HepG2 (cell line): ENCODE data around the gene PTTG1. TPM values are rescaled to one million over a fixed set of nuclear protein-coding genes. Genes with fewer than 3 reads are reported as not detected.

Experiments
- ATF2 ChIP-seq: sonication (generic); formaldehyde crosslinking; IDR thresholded peaks from 2 replicates; pipeline ENCODE4 v1.4.0; 2020; ENCODE audit warnings: missing genetic modification reagents
- EHMT2 ChIP-seq: fragments of 200-600 bp; sonication (generic); IDR thresholded peaks from 2 replicates; pipeline ENCODE4 v1.7.0; 2017; ENCODE audit warnings: antibody characterized with exemption, low read depth, low read length, borderline replicate concordance
- KAT8 ChIP-seq: IDR thresholded peaks from 2 replicates; pipeline ENCODE4 v1.6.1; 2016; ENCODE audit warnings: missing genetic modification reagents, missing compliant biosample characterization
- KLF12 ChIP-seq: sonication (generic); formaldehyde crosslinking; IDR thresholded peaks from 2 replicates; pipeline ENCODE4 v1.4.0; 2020; ENCODE audit warnings: missing genetic modification reagents, borderline replicate concordance
- MAFG ChIP-seq: sonication (generic); formaldehyde crosslinking; IDR thresholded peaks from 2 replicates; pipeline ENCODE4 v1.5.1; 2020; ENCODE audit warnings: mild to moderate bottlenecking, missing genetic modification reagents
- NR2F2 ChIP-seq: IDR thresholded peaks from 2 replicates; pipeline ENCODE4 v1.6.1; 2012; ENCODE audit warnings: low read depth, inconsistent platforms, borderline replicate concordance
- PHF8 ChIP-seq: sonication (generic); formaldehyde crosslinking; IDR thresholded peaks from 2 replicates; pipeline ENCODE4 v1.5.0; 2020; ENCODE audit warnings: missing genetic modification reagents
- RELA ChIP-seq: sonication (generic); formaldehyde crosslinking; IDR thresholded peaks from 2 replicates; pipeline ENCODE4 v1.4.0; 2020; ENCODE audit warnings: missing genetic modification reagents
- SOX5 ChIP-seq: IDR thresholded peaks from 2 replicates; pipeline ENCODE4 v1.6.1; 2016; ENCODE audit warnings: borderline replicate concordance
- ZBTB39 ChIP-seq: sonication (generic); formaldehyde crosslinking; IDR thresholded peaks from 2 replicates; pipeline ENCODE4 v1.5.0; 2020; ENCODE audit warnings: missing genetic modification reagents
- ZBTB43 ChIP-seq: sonication (generic); formaldehyde crosslinking; conservative IDR thresholded peaks from 2 replicates; pipeline ENCODE4 v1.4.0; 2020; ENCODE audit warnings: missing genetic modification reagents
- ZFP62 ChIP-seq: sonication (generic); formaldehyde crosslinking; IDR thresholded peaks from 2 replicates; pipeline ENCODE4 v1.4.0; 2020; ENCODE audit warnings: missing genetic modification reagents
- ZFY ChIP-seq: sonication (generic); formaldehyde crosslinking; IDR thresholded peaks from 2 replicates; pipeline ENCODE4 v1.4.0; 2020; ENCODE audit warnings: missing genetic modification reagents
- ZNF124 ChIP-seq: sonication (generic); formaldehyde crosslinking; IDR thresholded peaks from 2 replicates; pipeline ENCODE4 v1.4.0; 2020; ENCODE audit warnings: missing genetic modification reagents
- ZNF629 ChIP-seq: sonication (generic); formaldehyde crosslinking; conservative IDR thresholded peaks from 2 replicates; pipeline ENCODE4 v1.5.0; 2020; ENCODE audit warnings: missing genetic modification reagents
- ZNF670 ChIP-seq: sonication (generic); formaldehyde crosslinking; IDR thresholded peaks from 2 replicates; pipeline ENCODE4 v1.8.0; 2022; ENCODE audit warnings: mild to moderate bottlenecking, missing genetic modification reagents, borderline replicate concordance
- ZNF740 ChIP-seq: sonication (generic); formaldehyde crosslinking; IDR thresholded peaks from 2 replicates; pipeline ENCODE4 v1.4.0; 2020; ENCODE audit warnings: missing genetic modification reagents
- ZNF761 ChIP-seq: sonication (generic); formaldehyde crosslinking; conservative IDR thresholded peaks from 2 replicates; pipeline ENCODE4 v1.4.0; 2020; ENCODE audit warnings: mild to moderate bottlenecking, missing genetic modification reagents
- ZZZ3 ChIP-seq: sonication (generic); formaldehyde crosslinking; IDR thresholded peaks from 2 replicates; pipeline ENCODE4 v1.4.0; 2020; ENCODE audit warnings: missing genetic modification reagents, mild to moderate bottlenecking, borderline replicate concordance
- polyA plus RNA-seq, 8 experiments: library from polyadenylated mRNA; depleted of rRNA in 3 of 8; stranded (reverse) in 7 of 8; unstranded in 1 of 8; fragments of >200 nt; fragmentation: Illumina TruSeq in 4 of 8; extraction: Trizol in 4 of 8; gene quantifications; 2 replicates each; pipeline versions ENCODE4 v1.2.1 to v1.2.3, GENCODE V29; 2011 to 2016; ENCODE audit warnings: low read depth in 4 of 8, missing spikeins in 1 of 8, mixed read lengths in 1 of 8; ENCODE audit not compliant: insufficient read depth in 1 of 8
- total RNA-seq, 5 experiments: library from RNA; depleted of rRNA; stranded (reverse); fragments of >200 nt; fragmentation: Illumina TruSeq; extraction: Trizol; gene quantifications; 2 replicates each; pipeline ENCODE4 v1.2.3, GENCODE V29; 2016; ENCODE audit warnings: low read depth in 1 of 5
- TF ChIP-seq, protein P1 (sequence below): sonication (generic); formaldehyde crosslinking; IDR thresholded peaks from 2 replicates; pipeline ENCODE4 v1.8.0; 2022; ENCODE audit warnings: low read depth, missing genetic modification reagents
- TF ChIP-seq, protein P2 (sequence below): sonication (generic); formaldehyde crosslinking; IDR thresholded peaks from 2 replicates; pipeline ENCODE4 v1.5.0; 2020; ENCODE audit warnings: mild to moderate bottlenecking, missing genetic modification reagents

Gene PTTG1
- total and polyA plus RNA-seq, 2 of the 13 experiments (the other 11 are each of a cell fraction or from before 2014, with no cell fraction given) = 102 to 161 TPM

DNA sequence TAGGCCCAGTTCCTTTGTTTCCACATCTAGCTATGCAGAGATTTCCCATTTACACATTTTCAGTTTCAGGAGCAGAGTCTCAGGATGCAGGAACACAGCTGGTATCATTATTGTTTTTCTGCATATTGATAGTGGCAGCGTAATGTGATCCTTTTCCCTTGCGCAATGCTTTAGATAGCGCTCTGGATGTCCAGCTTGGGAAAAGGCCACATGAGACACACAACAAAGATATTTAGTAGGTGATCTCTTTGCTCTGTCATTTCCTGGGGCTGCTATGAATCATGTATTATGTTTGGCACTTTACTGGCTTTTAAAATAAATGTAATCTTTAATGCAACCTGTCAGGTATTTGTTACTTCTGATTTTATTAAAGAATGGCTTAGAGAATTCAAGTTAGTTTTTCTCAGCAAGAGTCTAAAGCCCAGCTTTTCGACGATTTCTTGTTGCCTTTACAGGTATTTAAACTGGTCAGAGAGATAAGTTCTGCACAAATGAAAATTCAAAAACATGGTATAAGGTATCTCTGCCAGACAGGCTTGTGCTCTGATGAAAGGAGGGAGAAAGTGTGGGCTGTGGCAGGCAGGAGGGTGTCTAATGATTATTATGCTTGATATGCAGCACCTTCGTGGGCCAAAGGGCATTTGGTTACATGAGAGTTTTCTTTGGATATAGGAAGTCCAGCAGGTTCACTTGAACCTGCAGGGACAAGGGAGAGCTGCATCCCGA, 42.2 kb downstream of the PTTG1 start (continued):
- no peak for TF ChIP-seq ZBTB39
- TF ChIP-seq ZFP62 (CRISPR knock-in tag) = no peak
- no peak for TF ChIP-seq ZNF124 (CRISPR knock-in tag)
- no peak for TF ChIP-seq ZNF740
- peak; percentile 76; the same call in 1 of the 2 replicates for TF ChIP-seq SOX5 (CRISPR knock-in tag)
- no peak for TF ChIP-seq ATF2 (CRISPR knock-in tag)
- no peak for TF ChIP-seq ZZZ3
- no peak for TF ChIP-seq RELA (CRISPR knock-in tag)
- TF ChIP-seq ZNF761 (CRISPR knock-in tag) = no peak
- no peak for TF ChIP-seq EHMT2
- TF ChIP-seq, protein P1, sequence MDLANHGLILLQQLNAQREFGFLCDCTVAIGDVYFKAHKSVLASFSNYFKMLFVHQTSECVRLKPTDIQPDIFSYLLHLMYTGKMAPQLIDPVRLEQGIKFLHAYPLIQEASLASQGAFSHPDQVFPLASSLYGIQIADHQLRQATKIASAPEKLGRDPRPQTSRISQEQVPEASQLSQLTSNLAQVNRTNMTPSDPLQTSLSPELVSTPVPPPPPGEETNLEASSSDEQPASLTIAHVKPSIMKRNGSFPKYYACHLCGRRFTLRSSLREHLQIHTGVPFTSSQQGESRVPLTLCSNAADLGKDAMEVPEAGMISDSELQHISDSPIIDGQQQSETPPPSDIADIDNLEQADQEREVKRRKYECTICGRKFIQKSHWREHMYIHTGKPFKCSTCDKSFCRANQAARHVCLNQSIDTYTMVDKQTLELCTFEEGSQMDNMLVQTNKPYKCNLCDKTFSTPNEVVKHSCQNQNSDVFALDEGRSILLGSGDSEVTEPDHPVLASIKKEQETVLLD (CRISPR knock-in tag) = no peak
- no peak for TF ChIP-seq ZFY
- peak; percentile 47; the same call in 1 of the 2 replicates for TF ChIP-seq ZNF670 (CRISPR knock-in tag)
- no peak for TF ChIP-seq PHF8 (CRISPR knock-in tag)
- no peak for TF ChIP-seq ZNF629 (CRISPR knock-in tag)
- no peak for TF ChIP-seq MAFG (CRISPR knock-in tag)
- TF ChIP-seq NR2F2 = no peak
- TF ChIP-seq, protein P2, sequence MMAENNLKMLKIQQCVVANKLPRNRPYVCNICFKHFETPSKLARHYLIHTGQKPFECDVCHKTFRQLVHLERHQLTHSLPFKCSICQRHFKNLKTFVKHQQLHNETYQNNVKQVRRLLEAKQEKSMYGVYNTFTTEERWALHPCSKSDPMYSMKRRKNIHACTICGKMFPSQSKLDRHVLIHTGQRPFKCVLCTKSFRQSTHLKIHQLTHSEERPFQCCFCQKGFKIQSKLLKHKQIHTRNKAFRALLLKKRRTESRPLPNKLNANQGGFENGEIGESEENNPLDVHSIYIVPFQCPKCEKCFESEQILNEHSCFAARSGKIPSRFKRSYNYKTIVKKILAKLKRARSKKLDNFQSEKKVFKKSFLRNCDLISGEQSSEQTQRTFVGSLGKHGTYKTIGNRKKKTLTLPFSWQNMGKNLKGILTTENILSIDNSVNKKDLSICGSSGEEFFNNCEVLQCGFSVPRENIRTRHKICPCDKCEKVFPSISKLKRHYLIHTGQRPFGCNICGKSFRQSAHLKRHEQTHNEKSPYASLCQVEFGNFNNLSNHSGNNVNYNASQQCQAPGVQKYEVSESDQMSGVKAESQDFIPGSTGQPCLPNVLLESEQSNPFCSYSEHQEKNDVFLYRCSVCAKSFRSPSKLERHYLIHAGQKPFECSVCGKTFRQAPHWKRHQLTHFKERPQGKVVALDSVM (CRISPR knock-in tag) = no peak
- TF ChIP-seq ZBTB43 = no peak
- no peak for TF ChIP-seq KLF12 (CRISPR knock-in tag)
- peak; percentile 22; the same call in 1 of the 2 replicates for TF ChIP-seq KAT8 (CRISPR knock-in tag)
